SU-DHL-6 (cell line): Measurements from ENCODE around the gene RIPK3.

Source experiments
- EZH2phosphoT487 ChIP-seq: fragments of 200-600 bp; sonication (generic), shearing (Covaris generic); conservative IDR thresholded peaks from 2 replicates; pipeline ENCODE4 v1.6.1; 2018; ENCODE audit warnings: mild to moderate bottlenecking, antibody characterized with exemption, low read length, moderate library complexity, mixed read lengths
- TF ChIP-seq, protein P1 (sequence below): fragments of 200-600 bp; sonication (generic); IDR thresholded peaks from one replicate; pipeline ENCODE4 v1.5.1; 2017; ENCODE audit warnings: antibody characterized with exemption, mild to moderate bottlenecking, low read length, moderate library complexity; ENCODE audit not compliant: insufficient read depth, poor library complexity, severe bottlenecking

DNA sequence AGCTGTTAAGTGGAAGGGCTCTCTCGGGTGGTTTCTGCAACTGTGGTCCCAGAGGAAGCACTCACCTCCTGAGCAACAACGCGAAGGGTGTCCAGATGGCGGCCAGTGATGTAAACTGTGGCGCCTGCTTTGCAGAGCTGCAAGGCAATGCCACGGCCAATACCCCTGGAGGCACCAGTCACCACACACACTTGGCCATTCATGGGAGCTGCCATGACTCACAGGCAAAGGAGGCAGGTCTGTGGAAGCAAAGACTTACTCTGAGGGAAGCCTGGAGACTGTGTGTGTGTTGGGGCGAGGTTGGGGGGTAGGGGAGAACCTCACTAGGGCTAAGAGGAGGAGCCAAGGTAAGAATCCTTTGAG, 40.9 kb downstream of the RIPK3 start:
- TF ChIP-seq, protein P1, sequence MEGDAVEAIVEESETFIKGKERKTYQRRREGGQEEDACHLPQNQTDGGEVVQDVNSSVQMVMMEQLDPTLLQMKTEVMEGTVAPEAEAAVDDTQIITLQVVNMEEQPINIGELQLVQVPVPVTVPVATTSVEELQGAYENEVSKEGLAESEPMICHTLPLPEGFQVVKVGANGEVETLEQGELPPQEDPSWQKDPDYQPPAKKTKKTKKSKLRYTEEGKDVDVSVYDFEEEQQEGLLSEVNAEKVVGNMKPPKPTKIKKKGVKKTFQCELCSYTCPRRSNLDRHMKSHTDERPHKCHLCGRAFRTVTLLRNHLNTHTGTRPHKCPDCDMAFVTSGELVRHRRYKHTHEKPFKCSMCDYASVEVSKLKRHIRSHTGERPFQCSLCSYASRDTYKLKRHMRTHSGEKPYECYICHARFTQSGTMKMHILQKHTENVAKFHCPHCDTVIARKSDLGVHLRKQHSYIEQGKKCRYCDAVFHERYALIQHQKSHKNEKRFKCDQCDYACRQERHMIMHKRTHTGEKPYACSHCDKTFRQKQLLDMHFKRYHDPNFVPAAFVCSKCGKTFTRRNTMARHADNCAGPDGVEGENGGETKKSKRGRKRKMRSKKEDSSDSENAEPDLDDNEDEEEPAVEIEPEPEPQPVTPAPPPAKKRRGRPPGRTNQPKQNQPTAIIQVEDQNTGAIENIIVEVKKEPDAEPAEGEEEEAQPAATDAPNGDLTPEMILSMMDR = no peak
- no peak for TF ChIP-seq EZH2phosphoT487
